Lung (tissue), 12 donors: Measurements from ENCODE around the gene ATF2. TPM values are rescaled to one million over a fixed set of nuclear protein-coding genes. Genes with fewer than 3 reads are reported as not detected.
A peak's percentile ranks its signal among the peaks of the same experiment; 100 is the strongest.

Source experiments
- ATAC-seq: fragments of 200-7000 bp; cut with Tn5 transposase; one replicate; pipeline ENCODE4 v1.9.1; 2020; ENCODE audit warnings: moderate number of reproducible peaks; ENCODE audit not compliant: insufficient read depth, low FRiP score
- DNase-seq, 3 donors: peaks; one replicate each; pipeline ENCODE4 v3.0.0-alpha.2; 2013 to 2017
- H3K27ac ChIP-seq, 2 donors: one replicate each; pipeline ENCODE4 v1.5.1; 2013; ENCODE audit warnings: mild to moderate bottlenecking in 2 of 2, moderate library complexity in 2 of 2, control low read depth in 1 of 2, inconsistent platforms in 1 of 2, low read depth in 1 of 2, low read length in 1 of 2
- H3K27me3 ChIP-seq, 3 donors: one replicate each; pipeline ENCODE4 v1.5.1; 2013; ENCODE audit warnings: low read length in 2 of 3; ENCODE audit not compliant: control insufficient read depth in 3 of 3, insufficient read depth in 3 of 3
- H3K36me3 ChIP-seq, 4 donors: one replicate each; pipeline ENCODE4 v1.5.1; 2013; ENCODE audit warnings: low read length in 4 of 4, mild to moderate bottlenecking in 1 of 4, moderate library complexity in 1 of 4; ENCODE audit not compliant: control insufficient read depth in 4 of 4, insufficient read depth in 4 of 4
- H3K4me1 ChIP-seq, 5 donors: one replicate each; pipeline ENCODE4 v1.5.1; 2013; ENCODE audit warnings: low read length in 5 of 5, mild to moderate bottlenecking in 2 of 5, moderate library complexity in 1 of 5; ENCODE audit not compliant: control insufficient read depth in 5 of 5, insufficient read depth in 5 of 5
- H3K4me3 ChIP-seq: one replicate; pipeline ENCODE4 v1.5.1; 2013; ENCODE audit warnings: mild to moderate bottlenecking, control low read depth, moderate library complexity
- H3K9ac ChIP-seq, 2 donors: one replicate each; pipeline ENCODE4 v1.5.1; 2013; ENCODE audit warnings: low read length in 2 of 2, control low read depth in 1 of 2; ENCODE audit not compliant: insufficient read depth in 1 of 2
- H3K9me3 ChIP-seq, 4 donors: one replicate each; pipeline ENCODE4 v1.5.1; 2013; ENCODE audit warnings: low read length in 3 of 4, mild to moderate bottlenecking in 1 of 4, moderate library complexity in 1 of 4; ENCODE audit not compliant: control insufficient read depth in 4 of 4, insufficient read depth in 3 of 4
- CTCF ChIP-seq: IDR thresholded peaks from 2 replicates; pipeline ENCODE4 v1.5.1; 2012; ENCODE audit warnings: mild to moderate bottlenecking; ENCODE audit errors: control extremely low read depth, extremely low read depth
- WGBS, 2 donors: extraction: QIAGEN DNeasy Blood & Tissue Kit; methylation state at CpG; one replicate each; pipeline ENCODE4 v1.1.7; 2013; 5-methylcytosine and 5-hydroxymethylcytosine counted together
- polyA plus RNA-seq, 2 donors: library from polyadenylated mRNA; stranded (reverse); fragments of 200-250 nt; gene quantifications; one replicate each; pipeline ENCODE4 v1.2.1, GENCODE V29; 2013
- total RNA-seq, 2 donors: library from RNA; depleted of rRNA in 1 of 2; stranded (reverse); fragments of >200 nt in 1 of 2; gene quantifications; one replicate each; pipeline ENCODE4 v1.2.1, GENCODE V29; 2014 to 2021
- donor health status: control.
- donor health status: control.
- donor health status: Bipolar disorder and iron deficiency.
- donor health status: healthy.
- donor health status: DM: yes; HTN: yes; CAD: no.

Gene ATF2
- total and polyA plus RNA-seq, 4 donors = 16.3 to 92.7 (median 30.2) TPM

DNA sequence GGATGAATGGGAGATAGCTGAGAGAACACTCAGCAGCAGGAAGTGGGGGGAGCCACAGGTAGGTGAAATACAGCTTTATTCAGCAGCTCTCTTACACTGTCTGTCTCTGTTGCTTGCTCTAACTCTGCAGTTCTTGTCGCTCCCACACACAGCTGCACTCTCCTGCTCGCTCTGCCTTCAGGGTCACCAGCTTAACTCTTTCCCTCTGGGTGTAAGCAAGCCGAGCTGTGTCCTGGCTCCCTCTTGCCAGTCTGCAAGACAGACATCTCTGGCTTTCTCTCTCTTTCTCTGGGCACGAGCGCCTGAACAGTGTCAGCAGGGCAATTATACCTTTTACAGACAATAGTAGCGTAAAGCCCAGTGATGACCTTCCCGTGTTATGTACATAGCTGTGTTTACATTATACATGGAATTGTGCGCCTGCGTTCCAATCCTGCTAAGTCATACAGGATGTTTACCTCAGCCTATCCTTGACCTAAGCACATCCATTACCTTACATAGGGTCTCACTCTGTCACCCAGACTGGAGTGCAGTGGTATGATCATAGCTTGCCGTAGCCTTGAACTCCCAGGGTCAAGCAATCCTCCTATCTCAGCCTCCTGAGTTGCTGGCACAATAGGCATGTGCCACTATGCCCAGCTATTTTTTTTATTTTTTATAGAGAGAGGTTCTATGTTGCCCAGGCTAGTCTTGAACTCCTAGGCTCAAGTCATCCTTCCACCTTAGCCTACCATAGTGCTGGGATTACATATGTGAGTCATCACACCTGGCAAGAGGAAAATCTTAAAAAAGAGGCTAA lies 105.0 kb downstream of the ATF2 start:
- Histone ChIP-seq H3K27ac (no peak overlapping the region), H3K4me3 (no peak overlapping the region), H3K4me1 (peaks cover 0 to 2% (median 0%) of the 10 kb centered on the region in 5 donors), H3K27me3 (no peaks in the 10 kb centered on the region), H3K9ac (no peak overlapping the region), H3K9me3 (no peaks in the 10 kb centered on the region), H3K36me3 (peaks cover 0 to 6% (median 3%) of the 10 kb centered on the region in 4 donors)
- 92 to 94% methylated on average over 10 of the region's 10 CpGs for WGBS, 2 donors
- peak in 1 of 3 donors; percentile 27 for DNase-seq
- ATAC-seq = no peak
- TF ChIP-seq CTCF = no peak

- no peak for ATAC-seq
- 92 to 98% methylated on average over 5 of the region's 5 CpGs for WGBS, 2 donors
- H3K36me3 ChIP-seq = no peaks in the 10 kb centered on the region
- DNase-seq = no peak
- TF ChIP-seq CTCF = no peak
- no peaks in the 10 kb centered on the region for H3K27me3 ChIP-seq
- H3K4me3 ChIP-seq = no peak overlapping the region
- no peaks in the 10 kb centered on the region for H3K9me3 ChIP-seq
- no peak overlapping the region for H3K27ac ChIP-seq
- no peaks in the 10 kb centered on the region for H3K4me1 ChIP-seq
- no peak overlapping the region for H3K9ac ChIP-seq
These were observed 110.8 kb downstream of the ATF2 start for GRCh38 chr2:175057078-175057685.

GRCh38 chr2:175055993-175056392 lies 112.0 kb downstream of the ATF2 start:
- H3K9me3 ChIP-seq = no peaks in the 10 kb centered on the region
- no peaks in the 10 kb centered on the region for H3K36me3 ChIP-seq
- H3K4me1 ChIP-seq = no peaks in the 10 kb centered on the region
- no peak overlapping the region for H3K9ac ChIP-seq
- H3K27ac ChIP-seq = no peak overlapping the region
- H3K4me3 ChIP-seq = no peak overlapping the region
- ATAC-seq = no peak
- no peak for DNase-seq
- TF ChIP-seq CTCF = no peak
- H3K27me3 ChIP-seq = no peaks in the 10 kb centered on the region
